ENCODE data around the gene TLDC2.
A peak's percentile ranks its signal among the peaks of the same experiment; 100 is the strongest.
"Not testable (repeated sequence)": the region's sequence is repeated elsewhere in the genome, so short reads cannot be mapped to it uniquely, and the experiment has no call there.

Gene TLDC2

DNA sequence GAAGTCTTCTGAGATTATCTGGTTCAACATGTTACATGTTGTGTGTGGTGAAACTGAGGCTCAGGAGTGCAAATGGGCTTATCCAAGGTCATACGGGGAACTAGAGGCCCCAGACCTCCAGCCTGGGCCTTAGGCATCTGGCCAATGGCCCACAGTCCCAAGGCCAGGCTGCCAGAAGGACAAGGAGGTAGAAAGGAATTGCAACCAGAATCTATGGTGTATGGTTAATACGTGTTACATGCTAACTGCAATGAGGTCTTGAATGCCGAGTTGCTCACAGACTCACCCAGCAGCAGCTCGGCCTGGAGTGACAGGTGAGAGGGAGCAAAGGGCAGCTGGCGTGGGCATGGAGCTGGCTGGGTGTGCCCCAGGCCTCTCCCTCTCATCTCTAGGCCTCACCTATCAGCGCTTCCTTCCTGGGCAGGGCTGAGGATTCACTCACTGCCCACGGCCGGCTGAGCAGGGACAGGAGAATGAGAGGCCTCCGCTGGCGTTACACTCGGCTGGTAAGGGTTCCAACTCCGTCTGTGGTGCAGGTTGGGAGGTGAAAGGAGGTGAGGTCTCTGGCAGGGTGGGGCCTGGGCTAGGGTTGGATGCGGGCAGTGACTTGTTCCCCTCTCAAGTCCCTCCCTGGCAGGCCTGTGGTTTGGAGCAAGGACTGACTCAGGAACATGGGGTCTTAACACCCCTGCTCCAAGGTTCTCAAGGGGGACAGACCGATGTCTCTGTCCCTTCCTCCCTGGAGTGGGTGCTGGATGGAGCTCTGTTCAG, at the start of gene TLDC2:
TSS of gene TLDC2 (plus strand) at position 437 of the 771 bp plus-strand sequence. CDS start at position 474, 37 bp downstream.
- DNase-seq: no peak

DNA sequence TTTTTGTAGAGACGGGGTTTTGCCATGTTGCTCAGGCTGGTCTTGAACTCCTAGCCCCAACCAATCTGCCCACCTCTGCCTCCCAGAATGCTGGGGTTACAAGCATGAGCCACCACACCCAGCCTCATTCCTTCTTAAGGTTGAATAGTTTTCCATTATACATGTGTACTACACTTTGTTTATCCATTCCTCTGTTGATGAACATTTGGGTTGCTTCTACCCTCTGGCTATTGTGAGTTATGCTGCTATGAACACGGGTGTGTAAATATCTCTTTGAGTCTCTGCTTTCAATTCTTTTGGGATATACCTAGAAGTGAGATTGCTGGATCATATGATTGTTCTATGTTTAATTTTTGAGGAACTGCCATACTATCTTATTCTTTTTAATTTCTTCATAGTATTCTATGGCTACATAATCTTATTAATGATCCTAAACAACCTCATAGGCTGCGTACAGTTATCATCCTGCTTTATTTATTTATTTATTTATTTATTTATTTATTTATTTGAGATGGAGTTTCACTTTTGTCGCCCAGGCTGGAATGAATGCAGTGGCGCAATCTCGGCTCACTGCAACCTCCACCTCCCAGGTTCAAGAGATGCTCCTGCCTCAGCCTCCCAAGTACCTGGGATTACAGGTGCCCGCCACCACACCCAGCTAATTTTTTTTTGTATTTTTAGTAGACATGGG, 49.2 kb upstream of the TLDC2 start:
- DNase-seq: no peak

DNA sequence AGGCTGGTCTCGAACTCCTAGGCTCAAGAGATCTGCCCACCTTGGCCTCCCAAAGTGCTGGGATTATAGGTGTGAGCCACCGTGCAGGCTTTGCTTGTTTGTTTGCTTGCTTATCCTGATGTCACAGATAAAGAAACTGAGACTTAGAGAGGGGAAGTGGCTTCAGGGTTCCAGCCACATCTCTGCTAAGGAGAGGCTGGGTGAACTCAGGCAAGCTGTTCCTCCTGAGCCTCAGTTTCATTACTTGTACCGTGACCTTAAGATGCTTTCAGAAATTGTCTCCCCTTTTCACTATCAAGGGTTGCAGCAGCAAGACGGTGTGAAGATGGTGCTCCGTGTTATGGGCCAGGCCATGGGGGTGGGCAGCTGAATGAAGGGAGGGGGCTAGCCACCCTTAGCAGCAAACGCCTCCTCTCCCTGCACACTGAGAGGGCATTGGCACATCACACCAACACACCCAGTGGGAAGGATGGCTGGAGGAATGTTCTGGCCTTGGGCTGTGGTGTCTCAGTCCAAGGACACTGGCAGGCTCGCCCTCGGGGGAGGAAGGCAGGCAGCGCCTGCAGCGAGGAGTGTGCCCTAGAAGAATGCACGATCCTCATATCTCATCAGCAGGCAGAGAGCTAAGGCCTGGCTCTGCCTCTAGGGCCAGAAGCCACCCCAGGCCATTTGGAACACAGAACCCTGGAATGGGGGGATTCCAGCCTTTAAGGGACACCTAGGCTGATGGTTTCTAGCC, 48.2 kb upstream of the TLDC2 start:
- no peak for DNase-seq

DNA sequence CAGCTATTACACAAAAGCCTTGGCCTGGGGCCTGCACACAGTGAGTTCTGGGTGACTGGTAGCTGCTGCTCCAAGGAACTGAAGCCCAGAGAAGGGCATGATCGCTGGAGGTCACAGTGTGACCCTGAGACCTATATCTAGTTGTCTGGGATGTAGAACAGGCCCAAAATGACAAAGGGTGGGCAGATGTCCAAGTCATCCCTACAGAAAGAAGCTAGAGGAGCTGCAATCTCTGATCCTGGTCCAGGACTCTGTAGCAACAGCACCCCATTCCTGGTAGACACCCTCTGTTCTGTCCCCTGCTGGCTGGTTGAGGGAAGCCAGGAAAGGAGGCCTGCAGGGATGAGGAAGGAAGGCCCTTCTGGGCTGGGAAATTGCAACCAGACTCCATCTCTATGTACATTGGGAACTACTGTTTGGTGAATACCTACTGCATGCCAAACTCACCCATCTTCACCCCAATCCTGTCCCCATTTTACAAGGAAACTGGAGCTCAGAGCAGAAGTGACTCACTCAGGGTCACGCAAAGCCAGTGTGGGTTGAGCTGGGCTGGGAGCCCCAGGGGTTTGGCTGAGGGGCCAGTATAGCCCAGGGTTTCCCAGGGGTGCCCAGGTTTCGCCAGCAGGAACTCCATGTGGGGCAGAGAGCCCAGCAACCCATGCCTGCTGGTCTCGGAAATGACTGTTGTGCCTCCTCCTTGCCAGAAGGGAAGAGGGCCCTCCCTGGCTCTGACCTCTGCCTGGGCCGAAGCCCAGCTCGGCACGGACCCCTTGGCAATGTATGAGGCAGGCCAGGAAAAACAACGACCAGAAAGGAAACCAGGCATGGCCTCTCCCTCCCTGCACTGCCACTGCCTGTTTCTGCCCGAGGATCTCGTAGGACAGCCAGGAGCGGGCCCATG, 44.9 kb upstream of the TLDC2 start:
- no peak for DNase-seq

DNA sequence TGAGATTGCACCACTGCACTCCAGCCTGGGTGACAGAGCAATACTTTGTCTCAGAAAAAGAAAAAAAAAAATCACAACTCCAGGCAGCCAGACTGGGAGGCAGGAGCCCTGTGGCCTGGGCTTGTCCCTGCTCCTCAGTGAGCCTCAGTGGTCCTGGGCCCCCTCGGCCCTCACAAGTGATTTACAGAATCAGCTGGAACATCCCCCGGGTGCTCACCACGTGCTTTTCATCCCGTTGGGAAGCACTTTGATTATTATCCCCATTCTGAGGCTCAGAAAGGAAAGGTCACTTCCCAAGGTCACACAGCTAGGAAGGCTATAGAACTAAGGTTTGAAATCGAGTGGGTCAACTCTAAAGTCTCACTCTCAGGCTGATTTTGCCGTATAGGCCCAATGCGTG, 43.1 kb upstream of the TLDC2 start:
- no peak for DNase-seq

DNA sequence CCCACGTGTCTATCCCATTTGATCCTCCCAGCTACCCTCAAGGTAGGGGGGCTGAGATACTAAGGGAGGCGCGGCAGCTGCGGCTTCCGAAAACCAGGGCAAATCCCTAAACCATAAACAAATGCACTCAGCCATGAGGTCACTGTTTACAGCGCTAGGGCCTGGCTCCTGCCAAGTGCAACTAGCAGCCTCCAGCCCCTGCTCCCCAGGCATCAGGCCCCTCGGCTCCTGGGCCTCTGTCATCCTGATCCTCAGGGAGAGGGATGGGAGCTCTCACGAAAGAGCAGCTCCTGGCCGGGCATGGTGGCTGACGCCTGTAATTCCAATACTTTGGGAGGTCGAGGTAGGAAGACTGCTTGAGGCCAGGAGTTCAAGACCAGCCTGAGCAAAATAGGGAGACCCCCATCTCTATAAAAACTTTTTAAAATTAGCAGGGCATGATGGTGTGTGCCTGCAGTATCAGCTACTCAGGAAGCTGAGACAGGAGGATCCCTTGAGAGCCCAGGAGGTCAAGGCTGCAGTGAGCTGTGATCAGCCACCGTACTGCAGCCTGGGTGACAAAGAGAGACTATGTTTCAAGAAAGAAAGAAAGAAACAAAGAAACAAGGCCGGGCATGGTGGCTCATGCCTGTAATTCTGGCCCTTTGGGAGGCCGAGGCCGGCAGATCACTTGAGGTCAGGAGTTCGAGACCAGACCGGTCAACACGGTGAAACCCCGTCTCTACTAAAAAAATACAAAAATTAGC, 42.5 kb upstream of the TLDC2 start:
- peak; percentile 25 for DNase-seq

DNA sequence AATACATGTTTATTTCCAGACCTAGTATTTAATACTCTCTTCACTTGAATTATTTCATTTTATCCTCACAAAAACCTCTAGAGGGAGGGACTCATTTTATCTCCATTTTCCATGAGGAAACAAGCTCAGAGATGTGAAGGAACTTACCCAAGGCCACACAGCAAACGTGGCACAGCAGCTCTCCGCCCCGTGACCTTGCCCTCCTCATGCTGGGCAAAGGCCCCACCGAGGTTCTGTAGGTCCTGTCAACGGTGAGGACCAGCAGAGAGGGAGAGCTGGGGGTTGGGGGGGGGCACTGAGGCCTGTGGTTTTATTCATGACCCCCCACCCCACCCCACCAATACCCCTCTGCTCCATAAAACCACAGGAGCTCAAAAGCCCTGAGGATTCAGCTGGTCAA, 40.9 kb upstream of the TLDC2 start:
- DNase-seq: no peak

DNA sequence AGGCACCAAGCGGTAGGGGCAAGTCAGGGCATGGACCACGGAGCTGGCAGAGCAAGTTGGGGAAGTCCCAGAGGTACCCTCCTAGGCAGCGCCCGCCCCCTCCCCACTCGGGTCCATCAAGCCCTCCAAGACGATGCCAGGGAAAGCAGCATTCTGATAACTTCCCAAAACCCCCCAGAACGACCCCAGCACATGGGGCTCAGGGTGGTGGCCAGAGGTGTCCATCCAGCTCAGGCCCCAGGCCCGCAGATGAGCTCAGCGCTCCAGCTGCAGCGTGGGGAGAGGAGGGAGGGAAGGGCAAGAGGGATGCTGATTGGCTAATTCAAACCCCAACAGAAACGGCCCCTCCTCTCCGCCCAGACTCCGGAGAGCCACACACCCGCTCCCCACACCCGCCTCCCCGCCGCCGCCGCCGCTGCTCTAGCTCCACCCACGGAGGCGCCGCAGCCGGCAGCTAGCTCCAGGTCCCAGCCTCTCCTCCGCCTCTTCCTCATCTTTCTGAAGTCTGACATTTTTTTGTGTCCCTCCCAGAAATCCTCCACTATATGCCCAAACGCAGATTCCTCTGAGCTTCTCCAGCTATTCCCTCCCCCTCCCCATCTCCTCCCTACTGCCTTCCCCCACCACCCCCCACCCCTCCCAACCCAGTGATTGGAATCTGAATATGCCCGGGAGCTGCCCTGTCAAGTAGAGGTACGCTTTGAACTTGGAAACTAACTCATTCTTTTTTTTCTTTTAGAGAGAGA, 40.3 kb upstream of the TLDC2 start:
- DNase-seq: peak; percentile 94

DNA sequence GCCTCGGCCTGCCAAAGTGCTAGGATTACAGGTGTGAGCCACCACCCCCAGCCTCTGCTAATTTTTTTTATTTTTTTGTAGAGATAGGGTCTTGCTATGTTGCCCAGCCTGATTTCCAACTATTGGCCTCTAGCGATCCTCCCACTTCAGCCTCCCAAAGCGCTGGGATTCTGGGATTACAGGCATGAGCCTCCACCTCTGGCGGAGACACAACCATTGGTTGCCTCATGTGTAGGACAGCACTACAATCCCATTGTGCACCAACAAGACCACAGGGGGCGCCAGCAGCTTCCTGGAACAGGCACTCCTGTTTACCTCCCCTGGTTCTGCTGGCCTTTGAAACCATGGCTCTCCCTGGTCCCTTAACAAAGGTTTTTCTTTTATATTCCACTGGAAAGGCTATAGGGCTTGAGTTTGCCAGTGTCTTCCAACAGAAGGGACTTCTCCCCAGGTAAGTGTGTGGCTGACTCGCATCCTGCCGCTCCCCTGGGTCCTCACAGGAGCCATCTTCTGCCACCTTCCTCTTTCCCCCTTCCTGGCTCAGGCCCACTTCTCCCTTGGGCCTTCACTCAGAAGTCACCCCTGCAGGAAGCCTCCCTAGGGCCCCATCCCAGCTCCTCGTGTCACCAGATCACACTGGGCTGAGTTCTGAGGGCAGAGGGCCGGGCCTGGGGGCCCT, 39.2 kb upstream of the TLDC2 start:
- DNase-seq: peak; percentile 57

DNA sequence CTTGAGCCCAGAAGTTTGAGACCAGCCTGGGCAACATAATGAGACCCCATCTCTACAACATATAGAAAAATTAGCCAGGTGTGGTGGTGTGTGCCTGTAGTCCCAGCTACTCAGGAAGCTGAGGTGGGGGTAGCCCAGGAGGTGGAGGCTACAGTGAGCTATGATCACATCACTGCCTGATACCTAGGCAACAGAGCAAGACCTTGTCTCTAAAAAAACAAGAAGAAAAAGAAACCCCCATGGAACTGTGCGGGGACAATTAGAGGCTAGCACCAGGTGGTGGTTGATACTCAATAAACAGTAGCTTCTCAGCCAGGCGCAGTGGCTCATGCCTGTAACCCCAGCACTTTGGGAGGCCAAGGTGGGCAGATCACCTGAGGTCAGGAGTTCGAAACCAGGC, 37.6 kb upstream of the TLDC2 start:
- not testable (repeated sequence) for DNase-seq

DNA sequence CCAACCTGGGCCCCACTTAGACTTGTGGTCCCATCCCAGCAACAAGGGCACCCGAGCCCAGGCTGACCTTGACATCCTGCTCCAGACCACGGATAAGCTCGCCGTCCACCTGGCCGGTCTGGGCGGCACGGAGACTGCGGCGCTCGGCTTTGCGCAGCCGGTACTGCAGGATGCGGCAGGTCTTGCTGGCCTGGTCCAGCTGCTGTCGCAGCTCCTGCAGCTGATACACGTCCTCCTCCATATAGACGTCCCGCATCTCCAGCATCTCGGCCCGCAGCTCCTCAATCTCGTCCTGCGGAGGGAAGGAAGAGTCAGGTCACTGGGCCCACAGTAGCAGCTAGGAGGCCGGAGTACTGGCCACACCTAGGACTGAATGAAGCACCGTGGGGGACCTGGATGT, 36.8 kb upstream of the TLDC2 start:
- DNase-seq: no peak

DNA sequence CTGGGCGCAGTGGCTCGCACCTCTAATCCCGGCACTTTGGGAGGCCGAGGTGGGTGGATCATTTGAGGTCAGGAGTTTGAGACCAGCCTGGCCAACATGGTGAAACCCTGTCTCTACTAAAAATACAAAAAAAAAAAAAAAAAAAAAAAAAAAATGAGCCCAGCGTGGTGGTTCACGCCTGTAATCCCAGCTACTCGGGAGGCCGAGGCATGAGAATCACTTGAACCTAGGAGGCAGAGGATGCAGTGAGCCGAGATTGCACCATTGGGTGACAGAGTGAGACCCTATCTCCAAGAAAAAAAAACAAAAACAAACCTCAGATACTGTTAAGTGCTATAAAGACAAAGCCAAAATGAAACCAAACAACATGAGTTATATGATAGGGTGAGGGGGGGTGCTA, 34.9 kb upstream of the TLDC2 start:
- not testable (repeated sequence) for DNase-seq

DNA sequence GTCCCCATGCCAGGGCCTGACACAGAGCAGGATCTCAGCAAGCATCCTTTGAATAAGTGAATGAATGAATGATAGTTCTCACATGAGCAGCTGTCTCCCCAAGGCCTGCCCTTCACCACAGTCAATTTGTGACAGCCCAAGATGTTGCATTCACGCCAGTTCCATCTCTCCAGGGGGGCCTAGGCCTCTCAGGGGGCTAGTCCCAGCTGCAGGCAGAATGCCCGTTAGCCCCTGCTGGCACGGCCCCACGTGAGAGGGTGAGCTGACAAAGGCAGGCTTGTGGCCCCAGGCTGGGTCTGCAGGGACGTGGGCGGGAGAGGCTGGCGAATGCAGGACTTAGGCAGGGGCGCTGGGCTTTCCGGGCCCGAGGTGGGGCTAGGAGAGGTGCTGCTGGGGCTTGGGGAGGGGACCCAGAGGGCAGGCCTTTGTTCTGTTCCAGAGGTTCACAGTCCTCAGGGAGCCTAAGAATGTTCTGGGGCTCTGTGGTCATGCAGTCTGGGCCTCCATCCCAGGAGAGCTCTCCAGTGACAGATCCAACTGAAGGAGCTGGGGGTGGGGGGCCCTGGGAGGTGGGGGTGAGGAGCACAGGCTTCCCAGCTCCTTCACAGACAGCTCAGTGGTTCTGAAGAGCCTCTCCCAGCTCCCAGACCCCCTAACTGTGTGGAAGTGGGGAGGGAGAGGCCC, 30.5 kb upstream of the TLDC2 start:
- peak; percentile 94 for DNase-seq

DNA sequence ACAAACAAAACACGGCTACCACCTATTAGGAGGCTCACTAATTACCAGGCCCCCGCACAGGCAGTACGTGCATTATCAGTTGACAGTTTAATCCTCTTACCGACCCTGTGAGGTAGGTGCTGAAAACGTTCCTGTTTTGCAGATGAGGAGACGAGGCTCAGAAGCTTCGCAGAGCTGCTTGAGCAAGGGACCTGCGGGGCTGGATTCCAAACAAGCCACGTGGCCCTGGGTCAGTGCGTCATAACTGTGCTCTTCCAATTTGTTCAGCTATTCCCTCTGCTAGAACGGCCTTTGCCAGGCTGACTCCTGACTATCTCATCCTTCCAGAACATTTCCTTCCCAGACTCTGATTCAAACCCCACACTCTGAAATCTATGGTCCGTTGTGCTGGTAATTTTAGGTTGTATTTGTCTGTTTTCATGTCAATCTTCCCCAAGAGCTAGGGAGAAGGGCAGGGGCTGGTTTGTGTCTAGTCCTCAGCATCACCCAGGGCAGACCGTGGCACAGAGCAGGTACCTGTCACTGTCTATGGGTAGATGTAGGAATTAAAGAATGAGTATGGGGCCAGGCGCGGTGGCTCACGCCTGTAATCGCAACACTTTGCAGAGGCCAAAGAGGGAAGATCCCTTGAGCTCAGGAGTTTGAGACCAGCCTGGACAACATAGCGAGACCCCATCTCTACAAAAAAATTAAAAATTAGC, 28.8 kb upstream of the TLDC2 start:
- no peak for DNase-seq

DNA sequence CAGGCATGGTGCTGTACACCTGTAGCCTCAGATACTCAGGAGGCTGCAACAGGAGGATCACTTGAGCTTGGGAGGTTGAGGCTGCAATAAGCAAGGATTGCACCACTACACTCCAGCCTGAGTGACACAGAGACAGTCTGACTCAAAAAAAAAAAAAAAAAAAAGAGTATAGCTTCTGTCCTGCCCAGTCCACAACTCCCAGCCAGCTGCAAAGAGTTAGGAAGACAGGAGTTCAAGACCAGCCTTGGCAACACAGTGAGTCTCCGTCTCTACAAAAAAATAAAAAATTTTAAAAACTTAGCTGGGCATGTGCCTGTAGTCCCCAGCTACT, 28.3 kb upstream of the TLDC2 start:
- no peak for DNase-seq

DNA sequence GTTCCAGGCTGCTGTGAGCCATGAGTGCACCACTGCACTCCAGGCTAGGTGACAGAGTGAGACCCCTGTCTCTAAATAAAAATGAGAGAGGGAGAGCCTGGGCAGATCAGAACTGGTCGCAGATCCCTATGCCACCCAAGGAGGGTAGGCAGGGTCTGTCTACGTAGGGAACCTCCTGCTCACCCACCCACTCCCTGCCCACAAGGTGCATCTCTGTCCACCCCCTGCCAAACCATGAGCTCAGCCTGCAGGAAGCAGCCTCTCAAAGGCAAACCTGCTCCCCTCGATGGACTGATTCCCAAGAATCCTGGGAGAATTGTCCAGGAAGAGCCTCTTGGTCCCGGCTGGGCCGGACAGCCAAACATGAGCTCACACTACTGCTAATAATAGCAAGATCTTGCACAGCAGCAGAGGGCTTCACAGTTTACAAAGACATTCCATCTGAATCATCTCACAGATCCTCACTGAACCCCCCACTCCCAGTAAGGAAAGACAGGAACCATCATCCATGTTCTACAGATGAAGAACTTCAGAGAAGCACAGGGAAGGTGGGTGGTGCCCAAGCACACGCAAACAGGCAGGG, 27.8 kb upstream of the TLDC2 start:
- no peak for DNase-seq

DNA sequence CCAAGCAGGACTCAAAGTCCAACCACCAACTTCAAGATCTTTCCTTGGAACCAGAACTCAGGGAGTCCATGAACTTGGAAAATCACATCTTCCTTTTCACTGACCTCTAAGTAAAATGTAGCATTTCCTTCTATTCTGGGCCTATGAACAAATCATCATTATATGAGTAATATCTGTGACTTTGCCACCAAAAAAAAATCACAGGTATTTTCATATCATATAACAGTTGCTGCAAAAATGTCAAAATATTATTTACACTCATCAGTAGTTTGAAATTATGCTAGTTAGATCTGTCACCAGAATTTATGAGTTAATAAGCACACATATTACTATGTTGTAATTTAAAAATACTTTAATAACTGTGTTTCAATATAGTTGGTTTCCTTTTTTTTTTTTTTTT, 27.3 kb upstream of the TLDC2 start:
- no peak for DNase-seq

DNA sequence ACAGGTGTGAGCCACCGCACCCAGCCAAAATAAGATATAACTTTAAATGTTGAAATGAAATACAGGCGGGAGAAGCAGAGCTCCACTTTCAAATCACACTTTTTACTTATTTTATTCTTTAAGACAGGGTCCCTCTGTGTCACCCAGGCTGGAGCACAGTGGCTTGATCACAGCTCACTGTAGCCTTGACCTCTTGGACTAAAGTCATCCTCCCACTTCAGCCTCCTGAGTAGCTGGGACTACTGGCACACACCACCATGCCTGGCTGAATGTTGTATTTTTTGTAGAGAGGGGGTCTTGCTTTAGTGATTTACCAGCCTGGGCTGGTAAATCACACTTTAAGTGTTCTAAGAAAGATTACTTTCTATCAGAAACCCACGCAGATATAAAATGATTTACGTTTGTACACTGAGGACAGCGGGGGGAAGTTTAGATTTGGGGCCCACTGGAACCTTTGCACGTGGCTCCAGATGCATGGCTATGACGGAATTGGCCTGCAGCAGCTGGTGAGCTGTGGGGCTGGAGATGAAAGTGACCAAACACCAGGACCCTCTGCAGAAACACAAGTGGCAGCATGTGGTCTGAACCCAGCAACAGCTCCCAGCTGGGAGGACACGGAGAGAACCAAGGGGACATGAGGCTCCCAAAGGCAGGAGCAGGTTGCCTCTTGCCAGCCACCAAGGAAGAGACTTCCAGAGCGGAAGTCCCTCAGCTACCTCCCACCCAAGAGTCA, 26.4 kb upstream of the TLDC2 start:
- DNase-seq: no peak
